Neuron (in vitro differentiated cells): ENCODE measurements around the gene VPS26C.

ENCODE experiments used
- H2AFZ ChIP-seq: one replicate; pipeline ENCODE4 v1.6.1; 2013; ENCODE audit warnings: low read depth, mild to moderate bottlenecking, inconsistent platforms, low read length, moderate library complexity
- H3K27me3 ChIP-seq: one replicate; pipeline ENCODE4 v1.6.1; 2013; ENCODE audit warnings: low read length; ENCODE audit not compliant: insufficient read depth
- H3K36me3 ChIP-seq: one replicate; pipeline ENCODE4 v1.6.1; 2013; ENCODE audit warnings: low read length; ENCODE audit not compliant: insufficient read depth
- H3K4me1 ChIP-seq: one replicate; pipeline ENCODE4 v1.6.1; 2013; ENCODE audit warnings: low read length; ENCODE audit not compliant: insufficient read depth
- H3K4me3 ChIP-seq: 2 replicates; pipeline ENCODE4 v1.5.1; 2013; ENCODE audit warnings: mild to moderate bottlenecking, low read length, moderate library complexity
- H3K9me3 ChIP-seq: one replicate; pipeline ENCODE4 v1.6.1; 2013; ENCODE audit warnings: low read length

Gene VPS26C

DNA sequence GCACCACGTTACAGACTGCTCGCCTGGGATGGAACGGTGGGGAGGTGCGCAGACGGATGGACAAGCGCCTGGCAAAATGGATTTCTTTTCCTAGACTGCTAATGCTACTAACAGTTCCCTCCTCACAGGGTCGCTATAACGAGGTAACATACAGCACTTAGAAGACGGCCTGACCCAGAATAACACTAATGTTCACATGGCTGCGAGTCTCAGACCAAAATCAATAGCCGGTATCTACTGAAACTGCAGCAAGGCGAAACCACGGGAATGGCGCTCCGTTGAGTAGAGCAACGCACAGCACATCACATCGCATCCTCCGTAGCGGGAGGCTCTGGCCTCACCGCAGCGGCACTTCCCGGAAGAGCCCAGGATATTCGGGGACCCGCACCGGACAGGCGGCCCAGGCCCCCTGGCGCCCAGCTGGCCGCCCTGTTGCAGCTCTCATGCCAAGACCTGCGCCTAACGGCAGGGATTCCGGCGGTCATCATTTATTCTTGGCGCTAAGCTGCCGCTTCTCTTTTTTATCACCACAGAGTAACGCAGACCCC is 46.6 kb downstream of the VPS26C start:
- peaks cover 14% of the 10 kb centered on the region for H3K9me3 ChIP-seq
- H3K4me3 ChIP-seq, result no peak overlapping the region
- no peak overlapping the region for H2AFZ ChIP-seq
- peaks cover 19% of the 10 kb centered on the region for H3K36me3 ChIP-seq
- H3K27me3 ChIP-seq, result no peaks in the 10 kb centered on the region
- H3K4me1 ChIP-seq, result no peaks in the 10 kb centered on the region

DNA sequence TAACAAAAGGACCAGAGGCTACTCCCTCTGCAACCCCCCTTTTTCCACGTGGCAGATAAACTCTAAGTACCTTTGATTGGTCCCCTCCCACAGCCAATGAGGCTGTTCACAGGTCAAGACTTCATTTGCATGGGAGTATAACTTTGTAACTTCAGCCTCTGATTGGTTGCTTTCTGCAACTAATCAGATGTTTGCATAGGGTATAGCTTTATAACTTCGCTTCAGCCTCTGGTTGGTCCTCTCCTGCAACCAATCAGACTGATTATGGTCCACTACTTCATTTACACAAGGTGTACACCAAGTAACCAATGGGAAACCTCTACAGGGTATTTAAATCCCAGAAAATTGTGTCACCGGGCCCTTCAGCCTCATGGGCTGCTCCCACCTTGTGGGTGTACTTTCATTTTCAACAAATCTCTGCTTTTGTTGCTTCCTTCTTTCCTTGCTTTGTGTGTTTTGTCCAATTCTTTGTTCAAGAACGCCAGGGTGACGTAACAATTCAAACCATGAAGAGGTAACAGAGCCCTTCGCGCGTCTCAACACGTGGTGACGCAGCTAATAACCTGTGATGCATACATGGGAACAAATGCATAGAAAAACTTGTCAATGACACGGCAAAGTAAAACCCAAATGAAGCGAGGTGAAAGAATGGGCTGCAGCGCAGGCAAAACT is 47.2 kb downstream of the VPS26C start:
- H3K27me3 ChIP-seq, result no peaks in the 10 kb centered on the region
- H3K36me3 ChIP-seq, result peaks cover 13% of the 10 kb centered on the region
- H2AFZ ChIP-seq, result no peak overlapping the region
- no peaks in the 10 kb centered on the region for H3K4me1 ChIP-seq
- no peak overlapping the region for H3K4me3 ChIP-seq
- H3K9me3 ChIP-seq, result peaks cover 12% of the 10 kb centered on the region

DNA sequence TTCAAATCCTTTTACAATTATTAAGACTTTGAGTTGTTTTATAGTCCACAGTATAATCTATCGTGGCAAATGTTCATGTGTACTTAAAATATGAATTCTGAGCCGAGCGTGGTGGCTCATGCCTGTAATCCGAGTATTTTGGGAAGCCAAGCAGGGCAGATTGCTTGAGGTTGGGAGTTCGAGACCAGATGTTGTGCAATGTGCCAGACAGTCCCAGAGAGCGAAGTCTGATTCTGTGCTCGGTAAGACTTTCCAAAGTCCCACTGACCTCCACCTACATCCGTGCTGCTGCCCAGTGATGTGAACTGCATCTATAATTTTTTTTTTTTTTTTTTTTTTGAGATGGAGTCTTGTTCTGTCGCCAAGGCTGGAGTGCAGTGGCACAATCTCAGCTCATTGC is 52.2 kb downstream of the VPS26C start:
- Histone ChIP-seq H3K27me3 (no peaks in the 10 kb centered on the region), H3K4me1 (no peaks in the 10 kb centered on the region), H2AFZ (no peak overlapping the region), H3K9me3 (no peaks in the 10 kb centered on the region), H3K36me3 (no peaks in the 10 kb centered on the region), H3K4me3 (no peak overlapping the region)

GRCh38 chr21:37210799-37211198 is 56.3 kb downstream of the VPS26C start:
- H2AFZ ChIP-seq, result no peak overlapping the region
- no peaks in the 10 kb centered on the region for H3K4me1 ChIP-seq
- H3K27me3 ChIP-seq, result no peaks in the 10 kb centered on the region
- H3K9me3 ChIP-seq, result peaks cover 6% of the 10 kb centered on the region
- no peak overlapping the region for H3K4me3 ChIP-seq
- H3K36me3 ChIP-seq, result no peaks in the 10 kb centered on the region

GRCh38 chr21:37210130-37210529 is 57.0 kb downstream of the VPS26C start:
- Histone ChIP-seq H3K4me1 (no peaks in the 10 kb centered on the region), H2AFZ (no peak overlapping the region), H3K27me3 (no peaks in the 10 kb centered on the region), H3K4me3 (no peak overlapping the region), H3K9me3 (peaks cover 6% of the 10 kb centered on the region), H3K36me3 (no peaks in the 10 kb centered on the region)

DNA sequence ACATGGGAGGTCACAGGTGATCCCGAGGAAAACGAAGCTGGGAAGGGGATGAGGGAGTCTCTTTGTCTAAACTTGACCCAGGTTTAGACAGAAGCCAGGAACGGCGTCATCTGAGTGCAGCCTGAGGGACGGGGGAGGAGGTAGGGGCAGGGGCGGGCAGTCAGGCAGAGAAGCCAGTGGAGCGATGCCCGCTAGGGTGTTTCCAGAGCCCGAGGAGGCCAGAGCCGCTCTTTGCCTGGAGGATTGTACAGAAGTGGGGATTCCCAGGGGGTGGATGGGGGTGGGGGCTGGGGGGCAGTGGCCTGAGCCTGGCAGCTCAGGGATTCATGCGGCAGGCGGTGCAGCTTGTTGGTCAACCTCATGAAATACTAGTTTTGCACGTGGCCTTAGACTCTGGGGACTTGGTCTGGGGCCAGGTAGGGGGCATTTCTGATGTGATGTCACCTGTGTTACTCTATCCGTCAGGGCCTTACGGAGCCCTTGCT is 58.4 kb downstream of the VPS26C start:
- Histone ChIP-seq H3K36me3 (peaks cover 10% of the 10 kb centered on the region), H3K27me3 (no peaks in the 10 kb centered on the region), H3K4me3 (no peak overlapping the region), H3K9me3 (peaks cover 6% of the 10 kb centered on the region), H2AFZ (no peak overlapping the region), H3K4me1 (no peaks in the 10 kb centered on the region)

- Histone ChIP-seq H3K36me3 (peaks cover 13% of the 10 kb centered on the region), H3K27me3 (no peaks in the 10 kb centered on the region), H3K4me3 (no peak overlapping the region), H3K4me1 (no peaks in the 10 kb centered on the region), H2AFZ (no peak overlapping the region), H3K9me3 (peaks cover 6% of the 10 kb centered on the region)
Observed at GRCh38 chr21:37208056-37208721, 58.9 kb downstream of the VPS26C start.

DNA sequence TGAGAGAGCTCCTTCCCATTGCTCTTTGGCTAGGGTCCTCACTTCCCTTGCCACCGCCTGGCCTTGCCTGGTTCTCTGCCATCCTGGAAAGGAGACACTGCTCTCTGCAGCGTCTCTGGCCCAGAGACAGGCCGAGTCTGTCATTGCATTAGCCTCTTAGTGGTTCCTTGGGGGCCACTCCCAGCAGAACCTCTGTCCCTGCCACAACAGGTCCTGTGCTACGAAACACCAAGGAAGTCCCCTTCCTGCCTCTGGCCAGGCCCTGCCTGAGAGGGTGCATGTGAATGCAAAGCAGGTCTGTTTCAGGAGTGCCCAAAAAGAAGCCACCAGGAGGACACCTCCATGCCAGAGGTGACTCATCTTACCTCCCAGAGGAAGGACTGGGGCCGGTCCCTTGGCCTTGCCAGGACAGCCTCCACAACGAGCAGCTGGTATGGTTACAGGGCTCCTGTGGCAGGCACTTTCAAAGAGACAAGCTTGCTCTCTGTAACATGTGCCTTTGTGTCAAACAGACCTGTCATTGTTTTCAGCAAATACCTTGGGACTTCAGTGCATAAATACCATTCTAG is 59.6 kb downstream of the VPS26C start:
- H3K4me1 ChIP-seq, result no peaks in the 10 kb centered on the region

DNA sequence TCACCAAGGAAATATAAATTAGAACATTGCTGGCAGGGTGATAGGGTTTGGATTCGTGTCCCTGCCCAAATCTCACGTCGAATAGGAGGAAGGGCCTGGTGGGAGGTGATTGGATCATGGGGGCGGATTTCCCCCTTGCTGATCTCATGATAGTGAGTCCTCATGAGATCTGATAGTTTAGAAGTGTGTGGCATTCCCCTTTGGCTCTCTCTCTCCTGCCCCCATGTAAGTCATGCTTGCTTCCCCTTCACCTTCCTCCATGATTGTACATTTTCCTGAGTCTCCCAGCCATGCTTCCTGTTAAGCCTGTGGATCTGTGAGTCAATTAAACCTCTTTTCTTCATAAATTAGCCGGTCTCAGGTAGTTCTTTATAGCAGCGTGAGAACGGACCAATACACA is 60.6 kb downstream of the VPS26C start:
- peaks cover 8% of the 10 kb centered on the region for H3K9me3 ChIP-seq
- no peak overlapping the region for H3K4me3 ChIP-seq
- H3K36me3 ChIP-seq, result peaks cover 28% of the 10 kb centered on the region
- no peak overlapping the region for H2AFZ ChIP-seq
- H3K4me1 ChIP-seq, result no peaks in the 10 kb centered on the region
- H3K27me3 ChIP-seq, result no peaks in the 10 kb centered on the region

More for the DNA sequence above, 59.6 kb downstream of the VPS26C start:
- H3K36me3 ChIP-seq, result peaks cover 20% of the 10 kb centered on the region
- H3K9me3 ChIP-seq, result peaks cover 8% of the 10 kb centered on the region
- no peaks in the 10 kb centered on the region for H3K27me3 ChIP-seq
- no peak overlapping the region for H3K4me3 ChIP-seq
- H2AFZ ChIP-seq, result no peak overlapping the region

DNA sequence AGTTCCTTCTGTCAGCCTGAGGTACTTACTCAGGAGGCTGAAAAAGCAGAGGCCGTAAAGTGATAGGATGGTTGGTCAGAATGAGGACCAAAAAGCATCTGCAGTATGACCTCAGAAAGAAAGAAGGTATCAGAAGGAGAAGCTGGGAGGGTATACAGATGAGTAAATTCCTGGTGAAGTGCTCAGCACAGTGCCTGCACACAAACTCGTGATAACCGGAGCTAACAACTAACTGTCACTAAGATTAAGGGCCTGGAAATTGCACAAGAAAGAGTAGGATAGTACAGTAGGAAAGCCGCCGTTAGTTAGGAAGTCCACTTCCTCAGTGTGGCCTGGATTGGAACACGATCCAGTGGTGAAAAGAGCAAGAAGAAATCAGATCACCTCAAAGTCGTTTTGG is 62.6 kb downstream of the VPS26C start:
- H3K4me3 ChIP-seq, result no peak overlapping the region
- H3K27me3 ChIP-seq, result no peaks in the 10 kb centered on the region
- H3K9me3 ChIP-seq, result peaks cover 5% of the 10 kb centered on the region
- H3K36me3 ChIP-seq, result peaks cover 47% of the 10 kb centered on the region
- H2AFZ ChIP-seq, result no peak overlapping the region
- H3K4me1 ChIP-seq, result no peaks in the 10 kb centered on the region

DNA sequence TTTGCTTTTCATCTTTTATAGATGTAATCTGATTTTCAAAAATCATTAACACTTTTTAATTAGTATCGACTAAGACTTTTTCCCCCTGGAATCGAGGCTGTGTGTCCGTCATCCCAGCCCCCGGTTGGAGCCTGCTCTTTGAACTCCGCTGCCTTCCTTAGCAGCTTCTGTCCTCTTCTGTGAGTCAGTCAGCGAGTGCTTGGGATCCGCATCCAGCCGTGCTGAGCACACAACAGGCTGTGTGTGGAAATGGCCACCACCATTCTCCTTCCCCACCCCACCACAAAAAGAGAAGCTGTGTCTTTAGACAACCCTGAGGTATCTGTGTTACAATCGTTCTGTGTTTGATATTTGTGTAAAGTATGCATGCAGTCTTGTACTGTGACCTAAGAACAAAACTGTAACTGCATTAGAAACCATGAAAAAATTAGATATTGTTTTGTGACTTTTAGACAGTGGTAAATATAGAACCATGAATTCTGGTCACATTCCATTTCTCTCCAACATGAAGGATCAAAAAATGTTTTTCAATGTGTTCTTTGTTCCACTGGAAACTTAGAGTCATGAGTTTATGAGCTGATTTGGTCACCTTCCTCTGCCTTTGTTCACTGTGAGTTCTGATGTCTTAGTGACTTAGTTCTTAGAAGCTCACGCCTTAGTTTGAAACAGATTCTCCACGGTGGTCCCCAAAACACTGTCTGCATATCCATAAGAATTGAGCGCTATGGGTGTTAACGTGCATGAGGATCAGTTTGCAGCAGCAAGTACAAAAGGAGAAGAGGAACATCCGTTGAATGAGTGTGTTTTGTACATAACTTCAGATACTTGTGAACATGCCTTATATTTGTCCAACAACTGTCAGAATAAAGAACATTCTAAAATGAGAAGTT is 64.7 kb downstream of the VPS26C start:
- Histone ChIP-seq H2AFZ (no peak overlapping the region), H3K4me1 (no peaks in the 10 kb centered on the region), H3K4me3 (no peak overlapping the region), H3K27me3 (no peaks in the 10 kb centered on the region), H3K9me3 (peaks cover 2% of the 10 kb centered on the region), H3K36me3 (peaks cover 67% of the 10 kb centered on the region)

GRCh38 chr21:37200641-37201480 is 66.3 kb downstream of the VPS26C start:
- Histone ChIP-seq H3K4me1 (no peaks in the 10 kb centered on the region), H3K36me3 (peaks cover 81% of the 10 kb centered on the region), H2AFZ (no peak overlapping the region), H3K9me3 (peaks cover 2% of the 10 kb centered on the region), H3K27me3 (no peaks in the 10 kb centered on the region), H3K4me3 (no peak overlapping the region)
